ENCODE measurements around the gene LRRC46.

- TF ChIP-seq CTCF (conservative IDR thresholded peaks at IDR 0.05; ENCODE audit: low read depth, low read length) (no peak), EZH2 (IDR thresholded peaks at IDR 0.05; ENCODE audit: low read length, unreplicated experiment) (no peak)
Observed at GRCh38 chr17:47866941-47867340, 35.5 kb downstream of the LRRC46 start.

All from PC-3 (cell line).